SK-N-SH (cell line): ENCODE measurements around the gene RRBP1. TPM values are rescaled to one million over a fixed set of nuclear protein-coding genes. Genes with fewer than 3 reads are reported as not detected.
A peak's percentile ranks its signal among the peaks of the same experiment; 100 is the strongest.

Source experiments
- CTCF ChIA-PET: fragments of 300-600, 350-600 bp; formaldehyde crosslinking; extraction: SDS; loops from one replicate; lab custom pipeline; 2021; lab: Yijun Ruan, JAX
- POLR2A ChIA-PET: fragments of 350-600 bp; sonication (Branson Sonifier 250); formaldehyde crosslinking; extraction: SDS; loops from one replicate; lab custom pipeline; 2020; ENCODE audit warnings: antibody characterized with exemption, inconsistent platforms; lab: Yijun Ruan, JAX
- DNase-seq: peaks from one replicate; pipeline ENCODE4 v3.0.0; 2012
- H2AFZ ChIP-seq: fragments of 200-600 bp; sonication (generic); 2 replicates; pipeline ENCODE4 v1.8.1; 2016; ENCODE audit warnings: antibody characterized with exemption, mild to moderate bottlenecking, low read depth
- H3F3A ChIP-seq: fragments of 200-600 bp; sonication (generic); replicated peaks from 2 replicates; pipeline ENCODE3; 2016; ENCODE audit warnings: antibody characterized with exemption, mild to moderate bottlenecking; ENCODE audit not compliant: insufficient read depth
- H3K27ac ChIP-seq, 2 experiments: fragments of 200-500 bp in 1 of 2; fragments of 200-600 bp in 1 of 2; sonication (Bioruptor generic) in 1 of 2; sonication (generic), shearing (Covaris generic) in 1 of 2; 2 replicates each; pipeline versions ENCODE4 v1.5.1 to v1.6.1; 2014 to 2016; ENCODE audit warnings: low read depth in 2 of 2, inconsistent platforms in 1 of 2, low read length in 1 of 2, mild to moderate bottlenecking in 1 of 2, mixed read lengths in 1 of 2
- H3K27me3 ChIP-seq: fragments of 200-600 bp; sonication (generic), shearing (Covaris generic); 2 replicates; pipeline ENCODE4 v1.6.1; 2016; ENCODE audit warnings: mixed run types; ENCODE audit not compliant: insufficient read depth
- H3K36me3 ChIP-seq, 2 experiments: fragments of 200-500 bp in 1 of 2; fragments of 200-600 bp in 1 of 2; sonication (Bioruptor generic) in 1 of 2; sonication (generic) in 1 of 2; replicated peaks in 1 of 2; 2 replicates each; pipeline versions ENCODE3 to v1.5.1; 2014 to 2016; ENCODE audit warnings: low read length in 1 of 2, mild to moderate bottlenecking in 1 of 2; ENCODE audit not compliant: insufficient read depth in 2 of 2, control insufficient read depth in 1 of 2
- H3K4me1 ChIP-seq, 2 experiments: fragments of 200-500 bp in 1 of 2; fragments of 200-600 bp in 1 of 2; sonication (Bioruptor generic) in 1 of 2; sonication (generic), shearing (Covaris generic) in 1 of 2; 2 replicates each; pipeline versions ENCODE4 v1.5.1 to v1.6.1; 2014 to 2016; ENCODE audit warnings: low read depth in 1 of 2, low read length in 1 of 2, mixed run types in 1 of 2; ENCODE audit not compliant: insufficient read depth in 2 of 2, control insufficient read depth in 1 of 2
- H3K4me2 ChIP-seq: fragments of 200-600 bp; sonication (generic), shearing (Covaris generic); 2 replicates; pipeline ENCODE4 v1.6.1; 2017; ENCODE audit warnings: mixed run types
- H3K4me3 ChIP-seq, 2 experiments: fragments of 200-500 bp in 1 of 2; fragments of 200-600 bp in 1 of 2; sonication (Bioruptor generic) in 1 of 2; sonication (generic), shearing (Covaris generic) in 1 of 2; 2 replicates each; pipeline versions ENCODE4 v1.5.1 to v1.8.1; 2014 to 2016; ENCODE audit warnings: low read depth in 2 of 2, inconsistent platforms in 1 of 2, low read length in 1 of 2, mild to moderate bottlenecking in 1 of 2, mixed read lengths in 1 of 2, moderate library complexity in 1 of 2
- H3K79me2 ChIP-seq: fragments of 200-600 bp; sonication (generic); 2 replicates; pipeline ENCODE4 v1.8.1; 2017; ENCODE audit warnings: mild to moderate bottlenecking; ENCODE audit not compliant: insufficient read depth
- H3K9ac ChIP-seq: fragments of 200-600 bp; sonication (generic); 2 replicates; pipeline ENCODE4 v1.6.1; 2017; ENCODE audit warnings: mixed run types
- H3K9me2 ChIP-seq: fragments of 200-600 bp; sonication (generic); 2 replicates; pipeline ENCODE4 v1.6.1; 2017; ENCODE audit warnings: mixed run types
- H3K9me3 ChIP-seq: fragments of 200-600 bp; sonication (generic); 2 replicates; pipeline ENCODE4 v1.6.1; 2017; ENCODE audit warnings: mixed run types, mild to moderate bottlenecking, moderate library complexity
- H4K20me1 ChIP-seq: fragments of 200-600 bp; sonication (generic); 2 replicates; pipeline ENCODE4 v1.6.1; 2017; ENCODE audit warnings: mild to moderate bottlenecking, mixed run types; ENCODE audit not compliant: insufficient read depth
- ELF1 ChIP-seq: IDR thresholded peaks from 2 replicates; pipeline ENCODE4 v1.4.0; 2012
- FOSL2 ChIP-seq: IDR thresholded peaks from 2 replicates; pipeline ENCODE4 v1.4.0; 2012; ENCODE audit warnings: low read depth, mild to moderate bottlenecking, moderate library complexity, borderline replicate concordance
- FOXM1 ChIP-seq: IDR thresholded peaks from 2 replicates; pipeline ENCODE4 v1.4.0; 2012; ENCODE audit warnings: low read depth, mild to moderate bottlenecking
- GABPA ChIP-seq: IDR thresholded peaks from 2 replicates; pipeline ENCODE4 v1.4.0; 2012; ENCODE audit warnings: low read depth, mild to moderate bottlenecking
- GATA2 ChIP-seq: sonication (generic); formaldehyde crosslinking; IDR thresholded peaks from 2 replicates; pipeline ENCODE4 v1.5.0; 2020; ENCODE audit warnings: mild to moderate bottlenecking, missing genetic modification reagents
- MEF2A ChIP-seq: IDR thresholded peaks from 2 replicates; pipeline ENCODE4 v1.4.0; 2012; ENCODE audit warnings: low read depth, borderline replicate concordance
- MXI1 ChIP-seq: IDR thresholded peaks from 2 replicates; pipeline ENCODE4 v1.6.1; 2012; ENCODE audit warnings: mild to moderate bottlenecking, low read depth, low read length, improper control_type of control experiment
- RAD21 ChIP-seq: IDR thresholded peaks from 2 replicates; pipeline ENCODE4 v1.6.1; 2012; ENCODE audit warnings: mild to moderate bottlenecking, low read length
- RCOR1 ChIP-seq: fragments of 150-350 bp; IDR thresholded peaks from 2 replicates; pipeline ENCODE4 v1.6.1; 2017; ENCODE audit warnings: antibody characterized with exemption, low read length
- RFX5 ChIP-seq: IDR thresholded peaks from 2 replicates; pipeline ENCODE4 v1.6.1; 2012; ENCODE audit warnings: mild to moderate bottlenecking, improper control_type of control experiment, low read length
- SIN3A ChIP-seq: IDR thresholded peaks from 2 replicates; pipeline ENCODE4 v1.6.1; 2012; ENCODE audit warnings: low read depth, mild to moderate bottlenecking, low read length, moderate library complexity, borderline replicate concordance
- SMC3 ChIP-seq: IDR thresholded peaks from 2 replicates; pipeline ENCODE4 v1.6.1; 2012; ENCODE audit warnings: low read depth, low read length, improper control_type of control experiment
- TAF1 ChIP-seq: IDR thresholded peaks from 2 replicates; pipeline ENCODE4 v1.6.1; 2012; ENCODE audit warnings: low read depth, mild to moderate bottlenecking, low read length, moderate library complexity, borderline replicate concordance
- TCF12 ChIP-seq: IDR thresholded peaks from 2 replicates; pipeline ENCODE4 v1.4.0; 2012
- TEAD4 ChIP-seq: IDR thresholded peaks from 2 replicates; pipeline ENCODE4 v1.4.0; 2012; ENCODE audit warnings: mild to moderate bottlenecking, borderline replicate concordance; ENCODE audit not compliant: insufficient read depth
- YY1 ChIP-seq: IDR thresholded peaks from 2 replicates; pipeline ENCODE4 v1.4.0; 2012; ENCODE audit warnings: low read depth, mild to moderate bottlenecking
- WGBS: methylation state at CpG from one replicate; pipeline ENCODE4 v1.1.6; 2017; ENCODE audit warnings: low lambda C conversion rate; 5-methylcytosine and 5-hydroxymethylcytosine counted together
- polyA plus RNA-seq, 3 experiments: library from polyadenylated mRNA; depleted of rRNA; stranded (reverse); fragments of >200 nt; gene quantifications; 2 replicates each; pipeline ENCODE4 v1.2.3, GENCODE V29; 2012
- TF ChIP-seq, protein P1 (sequence below): fragments of 150-350 bp; IDR thresholded peaks from 2 replicates; pipeline ENCODE4 v1.6.1; 2016; ENCODE audit warnings: mild to moderate bottlenecking, low read depth, low read length
- TF ChIP-seq, protein P2 (sequence below): IDR thresholded peaks from 2 replicates; pipeline ENCODE4 v1.6.1; 2012; ENCODE audit warnings: mild to moderate bottlenecking, low read depth, low read length, moderate library complexity
- TF ChIP-seq, protein P3 (sequence below): IDR thresholded peaks from 2 replicates; pipeline ENCODE4 v1.4.0; 2012; ENCODE audit warnings: low read depth, borderline replicate concordance
- TF ChIP-seq, protein P4 (sequence below): IDR thresholded peaks from 2 replicates; pipeline ENCODE4 v1.4.0; 2012; ENCODE audit warnings: low read depth, borderline replicate concordance
- TF ChIP-seq, protein P5 (sequence below): IDR thresholded peaks from 2 replicates; pipeline ENCODE4 v1.4.0; 2012; ENCODE audit warnings: low read depth
- TF ChIP-seq, protein P6 (sequence below): fragments of 200-600 bp; sonication (generic); IDR thresholded peaks from 2 replicates; pipeline ENCODE4 v1.6.1; 2017; ENCODE audit warnings: antibody characterized with exemption, mild to moderate bottlenecking, moderate library complexity
- TF ChIP-seq, protein P7 (sequence below): fragments of 150-350 bp; IDR thresholded peaks from 2 replicates; pipeline ENCODE4 v1.6.1; 2017; ENCODE audit warnings: antibody characterized with exemption, low read length, low read depth, borderline replicate concordance

The RRBP1 gene
- polyA plus RNA-seq, 1 of the 3 experiments (the other 2 are of a cell fraction): 50.2 TPM

DNA sequence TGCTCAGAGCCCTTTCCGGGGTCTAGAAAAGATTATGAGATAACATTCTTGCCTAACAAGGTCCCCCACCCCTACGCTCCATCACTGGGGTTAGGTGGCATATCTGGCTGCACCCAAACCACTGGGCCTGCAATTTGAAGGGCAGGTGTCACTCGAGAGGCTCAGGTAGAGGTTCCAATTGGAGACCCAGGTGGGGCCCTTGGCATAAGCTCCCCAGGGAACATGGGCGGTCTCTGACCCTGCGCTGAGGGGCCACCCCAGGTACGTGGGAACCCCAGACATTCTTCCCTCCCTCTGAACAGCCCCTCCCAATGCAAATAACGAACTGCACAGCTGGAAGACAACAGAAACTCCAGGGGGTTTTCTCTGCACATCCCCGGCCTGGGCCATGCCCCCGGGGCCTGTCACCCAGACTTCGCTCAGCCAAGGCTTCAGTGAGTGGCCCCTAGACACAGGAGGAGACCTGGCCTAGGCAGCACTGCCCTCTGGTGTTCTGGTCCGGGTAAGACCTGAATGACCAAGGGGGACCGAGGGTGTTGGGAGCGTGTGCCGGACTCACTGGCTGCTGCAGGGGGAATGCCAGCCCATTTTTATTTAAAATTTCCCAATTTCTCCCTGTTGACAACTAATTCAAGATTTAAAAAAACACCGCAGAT lies 64.7 kb downstream of the RRBP1 start:
- no peaks in the 10 kb centered on the region for H3K4me1 ChIP-seq
- no peak overlapping the region for H3K4me3 ChIP-seq
- H3K9me3 ChIP-seq: no peaks in the 10 kb centered on the region
- H3K9me2 ChIP-seq: no peaks in the 10 kb centered on the region
- no peaks in the 10 kb centered on the region for H4K20me1 ChIP-seq
- no peak overlapping the region for H3K4me2 ChIP-seq
- no peak overlapping the region for H3K9ac ChIP-seq
- H3K27me3 ChIP-seq: no peaks in the 10 kb centered on the region
- peaks cover 0 to 56% of the 10 kb centered on the region in 2 experiments for H3K36me3 ChIP-seq
- H3F3A ChIP-seq: no peaks in the 10 kb centered on the region
- DNase-seq: peak; percentile 91
- H3K79me2 ChIP-seq: no peaks in the 10 kb centered on the region
- POLR2A ChIA-PET: no interaction called here
- H2AFZ ChIP-seq: no peak overlapping the region
- H3K27ac ChIP-seq: no peak overlapping the region
- CTCF ChIA-PET: interaction anchor here (0.5 to 8.7 kb wide), 35 partner anchors 10 to 816 kb away, joined by 3 to 96 read pairs (median 4); partner anchors contain the start of genes BFSP1 and DSTN
- 65% methylated on average over 11 of the region's 15 CpGs for WGBS
- no peak for TF ChIP-seq ELF1
- TF ChIP-seq GATA2 (CRISPR knock-in tag): no peak
- TF ChIP-seq, protein P1, sequence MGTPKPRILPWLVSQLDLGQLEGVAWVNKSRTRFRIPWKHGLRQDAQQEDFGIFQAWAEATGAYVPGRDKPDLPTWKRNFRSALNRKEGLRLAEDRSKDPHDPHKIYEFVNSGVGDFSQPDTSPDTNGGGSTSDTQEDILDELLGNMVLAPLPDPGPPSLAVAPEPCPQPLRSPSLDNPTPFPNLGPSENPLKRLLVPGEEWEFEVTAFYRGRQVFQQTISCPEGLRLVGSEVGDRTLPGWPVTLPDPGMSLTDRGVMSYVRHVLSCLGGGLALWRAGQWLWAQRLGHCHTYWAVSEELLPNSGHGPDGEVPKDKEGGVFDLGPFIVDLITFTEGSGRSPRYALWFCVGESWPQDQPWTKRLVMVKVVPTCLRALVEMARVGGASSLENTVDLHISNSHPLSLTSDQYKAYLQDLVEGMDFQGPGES: no peak
- TF ChIP-seq MXI1: no peak
- no peak for TF ChIP-seq TAF1
- TF ChIP-seq, protein P2, sequence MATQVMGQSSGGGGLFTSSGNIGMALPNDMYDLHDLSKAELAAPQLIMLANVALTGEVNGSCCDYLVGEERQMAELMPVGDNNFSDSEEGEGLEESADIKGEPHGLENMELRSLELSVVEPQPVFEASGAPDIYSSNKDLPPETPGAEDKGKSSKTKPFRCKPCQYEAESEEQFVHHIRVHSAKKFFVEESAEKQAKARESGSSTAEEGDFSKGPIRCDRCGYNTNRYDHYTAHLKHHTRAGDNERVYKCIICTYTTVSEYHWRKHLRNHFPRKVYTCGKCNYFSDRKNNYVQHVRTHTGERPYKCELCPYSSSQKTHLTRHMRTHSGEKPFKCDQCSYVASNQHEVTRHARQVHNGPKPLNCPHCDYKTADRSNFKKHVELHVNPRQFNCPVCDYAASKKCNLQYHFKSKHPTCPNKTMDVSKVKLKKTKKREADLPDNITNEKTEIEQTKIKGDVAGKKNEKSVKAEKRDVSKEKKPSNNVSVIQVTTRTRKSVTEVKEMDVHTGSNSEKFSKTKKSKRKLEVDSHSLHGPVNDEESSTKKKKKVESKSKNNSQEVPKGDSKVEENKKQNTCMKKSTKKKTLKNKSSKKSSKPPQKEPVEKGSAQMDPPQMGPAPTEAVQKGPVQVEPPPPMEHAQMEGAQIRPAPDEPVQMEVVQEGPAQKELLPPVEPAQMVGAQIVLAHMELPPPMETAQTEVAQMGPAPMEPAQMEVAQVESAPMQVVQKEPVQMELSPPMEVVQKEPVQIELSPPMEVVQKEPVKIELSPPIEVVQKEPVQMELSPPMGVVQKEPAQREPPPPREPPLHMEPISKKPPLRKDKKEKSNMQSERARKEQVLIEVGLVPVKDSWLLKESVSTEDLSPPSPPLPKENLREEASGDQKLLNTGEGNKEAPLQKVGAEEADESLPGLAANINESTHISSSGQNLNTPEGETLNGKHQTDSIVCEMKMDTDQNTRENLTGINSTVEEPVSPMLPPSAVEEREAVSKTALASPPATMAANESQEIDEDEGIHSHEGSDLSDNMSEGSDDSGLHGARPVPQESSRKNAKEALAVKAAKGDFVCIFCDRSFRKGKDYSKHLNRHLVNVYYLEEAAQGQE: no peak
- TF ChIP-seq, protein P3, sequence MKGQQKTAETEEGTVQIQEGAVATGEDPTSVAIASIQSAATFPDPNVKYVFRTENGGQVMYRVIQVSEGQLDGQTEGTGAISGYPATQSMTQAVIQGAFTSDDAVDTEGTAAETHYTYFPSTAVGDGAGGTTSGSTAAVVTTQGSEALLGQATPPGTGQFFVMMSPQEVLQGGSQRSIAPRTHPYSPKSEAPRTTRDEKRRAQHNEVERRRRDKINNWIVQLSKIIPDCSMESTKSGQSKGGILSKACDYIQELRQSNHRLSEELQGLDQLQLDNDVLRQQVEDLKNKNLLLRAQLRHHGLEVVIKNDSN: no peak
- no peak for TF ChIP-seq MEF2A
- TF ChIP-seq, protein P4, sequence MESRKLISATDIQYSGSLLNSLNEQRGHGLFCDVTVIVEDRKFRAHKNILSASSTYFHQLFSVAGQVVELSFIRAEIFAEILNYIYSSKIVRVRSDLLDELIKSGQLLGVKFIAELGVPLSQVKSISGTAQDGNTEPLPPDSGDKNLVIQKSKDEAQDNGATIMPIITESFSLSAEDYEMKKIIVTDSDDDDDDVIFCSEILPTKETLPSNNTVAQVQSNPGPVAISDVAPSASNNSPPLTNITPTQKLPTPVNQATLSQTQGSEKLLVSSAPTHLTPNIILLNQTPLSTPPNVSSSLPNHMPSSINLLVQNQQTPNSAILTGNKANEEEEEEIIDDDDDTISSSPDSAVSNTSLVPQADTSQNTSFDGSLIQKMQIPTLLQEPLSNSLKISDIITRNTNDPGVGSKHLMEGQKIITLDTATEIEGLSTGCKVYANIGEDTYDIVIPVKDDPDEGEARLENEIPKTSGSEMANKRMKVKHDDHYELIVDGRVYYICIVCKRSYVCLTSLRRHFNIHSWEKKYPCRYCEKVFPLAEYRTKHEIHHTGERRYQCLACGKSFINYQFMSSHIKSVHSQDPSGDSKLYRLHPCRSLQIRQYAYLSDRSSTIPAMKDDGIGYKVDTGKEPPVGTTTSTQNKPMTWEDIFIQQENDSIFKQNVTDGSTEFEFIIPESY: no peak
- TF ChIP-seq, protein P5, sequence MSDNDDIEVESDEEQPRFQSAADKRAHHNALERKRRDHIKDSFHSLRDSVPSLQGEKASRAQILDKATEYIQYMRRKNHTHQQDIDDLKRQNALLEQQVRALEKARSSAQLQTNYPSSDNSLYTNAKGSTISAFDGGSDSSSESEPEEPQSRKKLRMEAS: no peak
- no peak for TF ChIP-seq GABPA
- TF ChIP-seq FOSL2: no peak
- TF ChIP-seq, protein P6, sequence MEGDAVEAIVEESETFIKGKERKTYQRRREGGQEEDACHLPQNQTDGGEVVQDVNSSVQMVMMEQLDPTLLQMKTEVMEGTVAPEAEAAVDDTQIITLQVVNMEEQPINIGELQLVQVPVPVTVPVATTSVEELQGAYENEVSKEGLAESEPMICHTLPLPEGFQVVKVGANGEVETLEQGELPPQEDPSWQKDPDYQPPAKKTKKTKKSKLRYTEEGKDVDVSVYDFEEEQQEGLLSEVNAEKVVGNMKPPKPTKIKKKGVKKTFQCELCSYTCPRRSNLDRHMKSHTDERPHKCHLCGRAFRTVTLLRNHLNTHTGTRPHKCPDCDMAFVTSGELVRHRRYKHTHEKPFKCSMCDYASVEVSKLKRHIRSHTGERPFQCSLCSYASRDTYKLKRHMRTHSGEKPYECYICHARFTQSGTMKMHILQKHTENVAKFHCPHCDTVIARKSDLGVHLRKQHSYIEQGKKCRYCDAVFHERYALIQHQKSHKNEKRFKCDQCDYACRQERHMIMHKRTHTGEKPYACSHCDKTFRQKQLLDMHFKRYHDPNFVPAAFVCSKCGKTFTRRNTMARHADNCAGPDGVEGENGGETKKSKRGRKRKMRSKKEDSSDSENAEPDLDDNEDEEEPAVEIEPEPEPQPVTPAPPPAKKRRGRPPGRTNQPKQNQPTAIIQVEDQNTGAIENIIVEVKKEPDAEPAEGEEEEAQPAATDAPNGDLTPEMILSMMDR: peak; percentile 72
- TF ChIP-seq TEAD4: no peak
- no peak for TF ChIP-seq SIN3A
- peak; percentile 92 for TF ChIP-seq RAD21
- TF ChIP-seq TCF12: no peak
- no peak for TF ChIP-seq RFX5
- TF ChIP-seq, protein P7, sequence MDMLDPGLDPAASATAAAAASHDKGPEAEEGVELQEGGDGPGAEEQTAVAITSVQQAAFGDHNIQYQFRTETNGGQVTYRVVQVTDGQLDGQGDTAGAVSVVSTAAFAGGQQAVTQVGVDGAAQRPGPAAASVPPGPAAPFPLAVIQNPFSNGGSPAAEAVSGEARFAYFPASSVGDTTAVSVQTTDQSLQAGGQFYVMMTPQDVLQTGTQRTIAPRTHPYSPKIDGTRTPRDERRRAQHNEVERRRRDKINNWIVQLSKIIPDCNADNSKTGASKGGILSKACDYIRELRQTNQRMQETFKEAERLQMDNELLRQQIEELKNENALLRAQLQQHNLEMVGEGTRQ: no peak
- no peak for TF ChIP-seq FOXM1
- TF ChIP-seq SMC3: peak; percentile 94
- TF ChIP-seq RCOR1: 0 out of 2 replicates have a peak, but pooled peaks have one; percentile 14
- no peak for TF ChIP-seq YY1
